ENCODE results near the gene NAV2.

Gene NAV2

DNA sequence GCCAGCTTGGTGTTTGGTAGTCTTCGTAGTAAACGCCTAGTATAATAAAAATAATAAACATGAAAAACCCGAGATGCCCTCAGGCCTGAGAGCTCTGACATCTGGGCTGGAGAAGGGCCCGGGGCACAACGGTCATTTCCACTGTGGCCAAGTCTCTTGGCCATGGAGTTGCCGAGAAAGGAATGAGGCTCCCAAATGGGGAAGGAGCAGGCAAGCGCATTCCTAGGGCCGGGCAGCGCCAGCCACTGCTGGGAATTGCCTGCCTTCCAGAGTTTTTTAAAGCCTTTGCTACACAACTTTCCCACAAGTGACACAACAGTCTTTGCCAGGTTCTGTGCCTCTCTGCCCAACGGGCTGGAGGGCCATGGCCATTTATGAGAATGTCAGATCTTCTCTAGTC lies 103.4 kb downstream of the NAV2 start:
- no peak for DNase-seq

DNA sequence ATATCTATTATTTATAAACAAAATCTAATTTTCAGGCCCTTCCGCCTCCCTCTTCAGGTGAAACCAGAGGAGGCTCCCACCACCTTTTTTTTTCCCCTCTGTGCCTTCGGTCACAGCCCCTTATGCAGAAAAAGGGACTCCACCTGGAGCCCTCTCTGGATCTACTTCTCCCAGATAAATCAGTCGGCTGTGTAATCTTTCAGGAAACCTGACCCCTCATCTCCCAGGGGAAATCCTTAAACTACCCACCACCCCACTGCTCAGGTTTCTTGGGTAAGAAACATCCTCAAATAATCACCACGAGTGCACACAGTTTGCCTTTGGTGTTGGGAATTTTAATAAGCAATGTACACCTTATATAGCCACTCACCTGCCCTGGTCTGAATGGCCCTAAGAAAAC lies 104.2 kb downstream of the NAV2 start:
- DNase-seq, result no peak

DNA sequence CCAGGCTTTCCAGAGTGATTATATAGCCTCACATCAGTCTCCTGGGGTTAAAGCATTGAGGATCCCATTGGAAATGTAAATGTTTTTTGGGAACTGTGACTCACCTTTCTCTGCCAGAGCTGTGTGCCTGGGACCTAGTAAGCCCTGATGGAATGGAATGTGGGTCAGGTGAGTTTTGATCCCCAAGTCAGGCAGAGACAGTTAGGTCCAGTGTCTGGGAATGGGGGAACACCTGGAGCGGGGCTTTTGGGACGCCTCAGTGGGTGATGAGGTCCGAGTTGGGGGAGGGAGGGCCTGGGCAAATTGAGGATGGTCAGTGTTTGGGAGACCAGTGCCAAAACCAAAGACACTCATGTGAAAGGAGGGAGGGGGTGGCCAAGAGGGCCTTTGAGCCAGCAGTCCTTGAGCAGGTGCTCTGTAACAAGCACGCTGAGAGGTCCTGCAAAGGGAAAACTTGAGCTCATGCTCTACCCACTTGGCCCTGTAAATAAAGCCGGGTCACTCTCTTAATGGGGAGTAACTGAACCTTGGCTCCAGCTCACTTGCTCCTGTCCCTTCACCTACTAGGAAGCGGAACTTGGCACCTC lies 104.7 kb downstream of the NAV2 start:
- no peak for DNase-seq

DNA sequence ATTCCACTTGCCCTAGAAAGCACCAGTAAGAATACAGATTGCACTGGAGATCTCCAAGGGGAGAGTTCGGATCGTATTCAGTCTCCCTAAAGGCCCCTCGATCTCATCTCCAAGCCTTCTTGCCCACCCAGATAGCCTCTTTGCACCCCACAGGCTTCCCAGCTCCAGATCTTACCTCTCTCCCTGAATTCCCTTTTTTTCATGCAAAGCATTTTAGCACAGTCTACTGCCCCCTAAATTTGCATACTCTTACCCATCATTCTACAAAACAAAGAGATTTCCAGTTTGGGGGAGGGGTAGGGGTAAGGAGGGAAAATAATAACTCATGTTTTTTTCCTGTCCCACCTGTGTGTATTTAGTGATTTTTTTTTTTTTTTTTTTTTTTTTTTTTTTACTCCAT lies 105.2 kb downstream of the NAV2 start:
- no peak for DNase-seq

DNA sequence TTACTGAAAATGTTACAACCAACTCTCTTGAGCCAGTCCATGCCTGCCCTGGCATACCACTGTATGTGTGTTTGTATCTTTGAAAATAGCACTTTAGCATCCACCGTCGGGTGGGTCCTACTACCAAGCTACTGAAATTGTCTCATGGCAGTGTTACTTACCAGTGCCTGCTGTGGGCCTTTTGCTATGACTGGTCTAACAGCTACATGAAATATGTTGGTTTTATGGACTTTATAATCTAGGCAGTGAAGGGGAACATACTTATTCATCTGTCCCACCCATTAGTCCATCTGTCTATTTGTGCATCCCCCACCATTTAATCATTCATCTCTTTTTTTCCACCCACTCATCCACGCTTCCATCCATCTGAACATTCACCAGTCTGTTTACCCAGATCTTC lies 106.0 kb downstream of the NAV2 start:
- DNase-seq, result no peak

DNA sequence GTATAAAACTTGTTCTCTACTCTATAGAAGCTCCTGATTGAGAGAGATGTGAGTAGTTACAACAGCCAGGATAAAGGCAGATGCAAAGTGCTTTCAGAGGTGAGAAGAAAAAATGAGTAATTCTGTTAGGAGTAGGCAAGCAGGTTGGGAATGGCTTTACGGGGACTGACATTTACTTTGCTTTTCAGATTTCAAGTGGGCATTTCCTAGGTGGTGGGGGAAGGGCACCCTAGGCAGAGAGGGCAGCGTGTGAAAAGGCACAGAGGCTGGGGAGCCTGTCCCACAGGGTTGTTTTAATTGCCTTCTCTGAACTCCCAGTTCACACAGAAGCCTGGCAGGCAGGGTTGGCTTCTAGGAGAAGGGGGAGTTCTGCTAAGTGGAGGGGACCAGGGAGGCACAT lies 106.5 kb downstream of the NAV2 start:
- DNase-seq, result no peak

DNA sequence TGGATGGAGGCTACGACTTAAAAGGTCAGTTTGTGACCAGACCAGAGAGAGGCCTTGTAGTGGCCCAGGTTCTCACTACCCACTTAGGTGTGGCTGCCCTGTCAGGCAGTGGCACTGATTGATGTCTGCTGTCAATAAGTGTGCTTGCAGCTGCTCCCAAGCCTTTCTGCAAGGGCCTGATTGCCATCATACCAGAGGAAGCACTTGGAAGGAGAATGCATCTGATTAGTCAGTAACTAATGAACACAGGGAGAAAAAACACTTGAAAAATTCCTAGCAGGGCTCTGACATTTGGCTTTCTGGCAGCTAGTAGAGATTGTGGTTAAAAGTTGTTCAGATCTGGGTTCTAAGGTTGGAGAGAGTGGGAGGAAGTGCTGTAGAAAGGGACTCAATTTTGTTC lies 107.5 kb downstream of the NAV2 start:
- no peak for DNase-seq

DNA sequence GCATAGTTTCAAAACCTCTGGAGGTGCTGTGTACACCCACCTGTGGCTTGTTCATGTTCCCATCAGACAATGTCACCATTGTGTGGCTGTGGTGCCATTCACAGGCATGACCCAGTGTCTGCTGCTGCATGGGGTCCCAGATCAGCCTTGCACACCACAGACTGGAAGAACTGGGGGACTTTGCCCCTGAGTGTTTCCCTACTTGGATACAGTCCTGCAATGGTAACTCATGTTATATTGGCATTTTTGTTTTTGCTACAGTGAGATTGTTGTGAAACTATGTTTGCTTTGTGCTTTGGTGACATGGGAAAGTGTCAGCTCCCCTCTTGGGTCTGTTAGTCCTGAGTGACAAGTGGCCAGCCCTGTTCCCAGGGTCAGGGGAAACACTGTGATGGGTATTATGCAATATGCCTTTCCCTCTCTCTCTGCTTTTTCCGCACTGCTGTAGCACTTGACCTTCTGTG lies 108.8 kb downstream of the NAV2 start:
- no peak for DNase-seq

DNA sequence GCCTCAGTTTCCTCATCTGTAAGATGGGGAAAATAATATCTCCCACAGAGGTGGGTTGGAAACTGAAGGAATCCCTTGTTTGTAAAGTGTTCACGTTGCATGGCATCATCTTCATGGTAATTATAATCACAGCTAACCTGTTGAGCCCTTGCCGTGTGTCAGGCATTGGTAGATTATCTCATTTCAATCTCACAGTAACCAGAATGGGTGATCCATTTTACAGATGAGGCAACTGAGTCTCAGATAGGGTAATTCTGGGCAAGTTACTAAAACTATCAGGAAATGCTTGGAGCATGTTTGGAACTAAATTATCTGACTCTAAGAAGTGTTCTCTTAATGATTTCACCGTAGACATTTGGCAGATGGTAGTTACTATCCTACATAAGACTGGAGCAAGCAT lies 109.4 kb downstream of the NAV2 start:
- no peak for DNase-seq

DNA sequence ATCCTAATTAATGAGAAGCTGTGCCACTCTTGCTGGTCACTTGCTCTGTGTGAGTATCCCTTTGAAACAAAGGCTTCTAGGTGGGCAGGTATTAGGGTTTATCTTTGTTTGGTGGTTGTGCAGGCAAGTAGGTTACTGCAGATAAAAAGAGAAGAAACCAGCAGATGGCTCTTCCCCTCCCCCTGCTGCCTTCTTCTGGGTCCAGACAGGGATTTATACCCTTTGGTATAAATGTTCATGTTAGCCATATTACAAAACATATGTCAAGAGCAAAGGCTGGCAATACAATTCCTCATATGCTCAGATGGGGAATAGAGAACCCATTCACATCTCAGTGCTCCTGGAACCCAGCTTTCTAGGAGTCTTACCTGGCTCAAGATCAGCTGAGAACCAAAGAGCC lies 109.9 kb downstream of the NAV2 start:
- no peak for DNase-seq

DNA sequence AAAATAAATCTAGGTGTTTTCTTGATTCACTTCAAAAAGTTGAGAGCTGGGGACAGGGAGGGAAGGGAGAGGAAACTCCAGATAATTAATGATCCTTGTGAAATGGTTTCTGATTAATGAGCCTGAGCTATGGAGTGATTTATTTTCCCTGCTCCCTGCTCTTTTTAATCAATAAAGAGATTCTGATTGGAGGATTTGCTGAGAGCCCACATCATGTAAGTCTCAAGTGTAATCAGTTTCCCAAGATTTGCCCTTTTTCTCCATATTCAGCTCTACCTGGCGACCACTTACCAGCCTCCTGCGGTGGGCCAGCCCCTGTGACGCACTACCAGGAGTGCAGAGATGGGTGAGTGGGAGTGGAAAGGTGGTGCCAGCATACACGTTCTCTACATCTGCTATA lies 114.0 kb downstream of the NAV2 start:
- no peak for DNase-seq

DNA sequence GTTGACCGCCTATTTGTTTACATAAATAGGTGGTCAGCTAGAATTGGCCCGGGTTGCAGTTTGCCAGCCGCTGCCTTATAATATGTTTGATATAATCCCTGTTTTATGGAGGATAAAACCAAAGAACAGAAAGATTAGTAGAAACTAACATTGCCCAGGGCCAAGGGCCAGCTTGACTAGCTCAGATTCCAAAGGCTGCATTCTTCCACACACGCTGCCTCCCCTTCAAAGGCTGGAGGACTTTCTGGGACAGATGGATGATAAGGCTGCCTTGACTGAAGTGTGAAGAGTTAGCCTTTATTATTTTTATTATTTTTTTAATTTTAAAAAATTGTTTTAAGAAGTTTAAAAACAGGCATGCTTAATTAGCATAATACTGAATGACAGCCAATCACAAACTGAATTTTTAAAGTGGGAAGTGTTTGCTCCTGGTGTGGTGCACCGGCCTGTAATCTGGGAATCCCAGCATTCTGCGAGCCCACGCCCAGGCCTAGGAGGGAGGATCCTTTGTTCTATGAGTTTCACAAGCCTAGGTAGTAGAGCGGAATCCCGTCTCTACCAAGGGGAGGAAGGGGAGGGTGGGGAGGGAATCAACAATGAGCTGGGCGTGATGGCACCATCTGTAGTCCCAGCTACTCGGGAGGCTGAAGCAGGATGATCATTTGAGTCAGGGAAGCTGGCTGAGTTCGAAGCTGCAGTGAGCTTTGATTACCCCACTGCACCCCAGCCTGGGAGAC lies 114.9 kb downstream of the NAV2 start:
- no peak for DNase-seq

DNA sequence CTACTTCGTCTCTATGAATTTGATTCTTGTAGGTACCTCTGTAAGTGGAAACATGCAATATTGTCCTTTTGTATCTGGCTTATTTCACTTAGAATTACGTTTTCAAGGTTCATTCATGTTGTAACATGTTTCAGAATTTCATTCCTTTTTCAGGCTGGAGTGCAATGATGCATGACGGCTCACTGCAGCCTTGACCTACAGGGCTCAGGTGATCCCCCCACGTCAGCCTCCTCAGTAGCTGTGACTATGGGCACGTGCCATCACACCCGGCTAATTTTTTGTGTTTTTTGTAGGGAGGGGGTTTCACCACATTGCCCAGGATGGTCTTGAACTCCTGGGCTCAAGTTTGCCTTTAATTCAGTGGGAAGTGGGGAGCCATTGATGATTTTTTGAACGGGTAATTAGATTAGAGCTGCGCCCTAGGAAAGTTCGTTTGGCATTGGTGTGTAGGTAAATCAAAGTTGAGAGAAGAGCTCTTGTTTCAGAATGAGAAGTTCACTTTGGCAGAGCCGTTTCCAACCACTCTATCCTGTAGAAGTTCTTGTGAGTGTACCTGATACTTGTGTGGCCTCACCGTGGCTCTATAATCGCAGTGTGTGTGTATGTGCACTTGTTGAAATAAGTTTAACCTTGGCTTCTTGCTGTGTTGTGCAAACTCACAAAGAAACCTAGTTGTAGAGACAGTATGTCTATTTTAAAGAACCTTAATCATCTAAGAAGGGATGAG lies 115.9 kb downstream of the NAV2 start:
- DNase-seq, result no peak

DNA sequence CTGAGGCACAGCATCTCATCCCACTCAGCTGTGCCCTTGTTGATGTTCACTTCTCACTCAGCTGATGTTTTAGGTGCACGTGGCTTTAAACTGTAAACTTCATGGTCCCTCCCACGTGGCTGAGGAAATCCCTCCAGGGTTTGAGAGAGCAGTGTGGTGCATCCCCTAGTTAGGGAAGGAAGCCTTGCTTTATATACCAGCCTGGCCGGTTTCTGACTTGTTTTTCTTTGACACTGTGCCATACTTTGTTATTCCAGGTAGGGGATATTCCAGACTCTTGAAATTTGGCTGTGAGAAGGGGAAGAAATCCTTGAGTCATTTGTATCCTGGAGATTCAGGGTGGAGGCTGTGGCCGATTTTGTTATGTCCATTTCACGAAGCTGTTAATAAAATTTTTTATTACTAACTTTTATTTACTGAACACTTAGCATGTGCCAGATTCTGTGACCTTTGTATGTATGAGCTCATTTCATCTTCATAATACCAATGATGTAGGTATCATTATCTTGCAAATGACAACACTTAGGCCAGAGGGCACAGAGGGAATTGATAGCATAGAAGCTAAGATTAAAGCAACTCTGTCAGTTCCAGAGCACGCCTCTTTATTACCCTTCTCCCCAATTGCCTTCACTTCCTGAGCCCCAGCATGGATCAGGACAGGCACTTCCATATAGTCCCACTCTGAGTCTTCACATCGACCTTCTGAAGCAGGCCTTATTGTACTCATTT lies 116.6 kb downstream of the NAV2 start:
- DNase-seq, result no peak

DNA sequence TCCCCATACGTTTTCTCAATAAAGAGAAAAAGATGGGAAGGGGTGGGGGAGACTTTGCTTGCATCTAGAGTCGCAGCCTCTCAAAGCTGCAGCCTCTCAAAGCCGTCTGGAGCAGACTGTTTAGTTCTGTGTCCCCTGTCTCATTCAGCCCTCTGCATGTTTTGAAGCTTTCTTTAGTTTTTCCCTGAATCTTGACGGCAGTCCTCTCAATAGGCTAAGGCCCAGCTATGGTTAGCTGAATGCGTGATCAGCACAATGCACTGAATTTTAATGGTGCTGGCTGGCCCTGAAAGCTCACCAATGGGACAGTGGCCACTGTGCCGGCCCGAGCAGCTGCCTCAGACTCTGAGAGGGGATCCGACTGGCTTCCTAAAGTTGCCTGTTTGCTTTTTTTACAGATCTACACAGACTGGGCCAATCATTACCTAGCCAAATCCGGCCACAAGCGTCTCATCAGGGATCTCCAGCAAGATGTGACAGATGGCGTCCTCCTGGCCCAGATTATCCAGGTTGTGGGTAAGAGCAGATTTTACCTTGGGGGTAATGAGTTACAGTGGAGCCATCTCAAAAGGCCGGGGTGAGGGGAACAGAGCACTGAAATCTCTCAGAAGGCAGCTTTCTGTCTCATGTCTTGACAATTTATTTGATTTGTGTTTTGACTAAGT lies 119.6 kb downstream of the NAV2 start:
- DNase-seq, result no peak

DNA sequence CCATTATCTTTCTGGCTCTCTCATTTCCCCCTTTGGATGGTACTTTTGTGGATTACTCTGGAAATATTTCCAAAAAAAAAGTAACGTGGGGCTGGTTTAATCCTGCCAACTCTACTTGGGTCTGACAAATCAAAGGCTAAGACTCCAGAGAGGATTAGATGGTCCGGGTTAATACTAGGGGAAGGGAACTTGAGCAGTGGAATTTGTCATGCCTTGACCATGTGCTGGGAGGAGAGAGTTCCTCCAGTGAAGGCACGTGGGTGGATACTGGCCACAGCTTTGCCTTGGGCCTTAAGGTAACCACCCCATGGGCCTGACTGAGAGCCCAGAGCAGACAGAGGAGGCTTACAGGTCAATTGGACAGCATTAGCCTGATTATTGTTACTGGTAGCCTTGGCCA lies 120.3 kb downstream of the NAV2 start:
- DNase-seq, result no peak

DNA sequence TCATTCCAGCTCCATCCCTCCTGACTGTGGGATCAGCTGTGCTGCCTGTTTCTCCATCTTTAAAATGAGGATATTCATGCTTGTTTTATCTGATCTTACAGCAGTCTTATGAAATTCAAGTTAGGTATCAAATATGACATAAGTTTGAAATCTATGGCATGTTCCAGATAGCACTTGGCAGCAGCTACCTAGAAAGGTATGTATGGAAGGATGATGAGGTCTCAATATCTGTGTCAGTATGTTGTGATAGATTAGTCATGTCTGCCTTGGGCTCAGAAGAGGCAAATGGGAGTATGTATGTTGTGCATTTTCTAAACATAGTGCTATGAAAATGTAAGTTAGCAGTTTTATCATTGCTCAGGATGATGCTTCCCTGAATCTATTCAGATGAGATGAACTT lies 122.1 kb downstream of the NAV2 start:
- DNase-seq, result no peak

DNA sequence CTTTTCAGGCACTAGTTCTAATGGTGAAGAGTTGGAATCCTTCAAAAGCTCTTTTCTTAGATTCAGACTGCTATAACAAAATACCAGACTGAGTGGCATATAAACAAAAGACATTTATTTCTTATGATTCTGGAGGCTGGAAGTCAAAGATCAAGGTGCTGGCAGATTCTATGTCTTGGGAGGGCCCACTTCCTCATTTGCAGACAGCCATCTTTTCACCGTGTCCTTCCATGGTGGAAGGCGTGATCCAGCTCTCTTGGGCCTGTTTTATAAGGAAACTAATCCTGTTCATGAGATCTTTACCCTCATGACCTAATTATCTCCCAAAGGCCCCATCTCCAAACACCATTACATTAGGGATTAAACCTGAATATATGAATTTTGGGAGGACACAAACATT lies 124.0 kb downstream of the NAV2 start:
- DNase-seq, result no peak

DNA sequence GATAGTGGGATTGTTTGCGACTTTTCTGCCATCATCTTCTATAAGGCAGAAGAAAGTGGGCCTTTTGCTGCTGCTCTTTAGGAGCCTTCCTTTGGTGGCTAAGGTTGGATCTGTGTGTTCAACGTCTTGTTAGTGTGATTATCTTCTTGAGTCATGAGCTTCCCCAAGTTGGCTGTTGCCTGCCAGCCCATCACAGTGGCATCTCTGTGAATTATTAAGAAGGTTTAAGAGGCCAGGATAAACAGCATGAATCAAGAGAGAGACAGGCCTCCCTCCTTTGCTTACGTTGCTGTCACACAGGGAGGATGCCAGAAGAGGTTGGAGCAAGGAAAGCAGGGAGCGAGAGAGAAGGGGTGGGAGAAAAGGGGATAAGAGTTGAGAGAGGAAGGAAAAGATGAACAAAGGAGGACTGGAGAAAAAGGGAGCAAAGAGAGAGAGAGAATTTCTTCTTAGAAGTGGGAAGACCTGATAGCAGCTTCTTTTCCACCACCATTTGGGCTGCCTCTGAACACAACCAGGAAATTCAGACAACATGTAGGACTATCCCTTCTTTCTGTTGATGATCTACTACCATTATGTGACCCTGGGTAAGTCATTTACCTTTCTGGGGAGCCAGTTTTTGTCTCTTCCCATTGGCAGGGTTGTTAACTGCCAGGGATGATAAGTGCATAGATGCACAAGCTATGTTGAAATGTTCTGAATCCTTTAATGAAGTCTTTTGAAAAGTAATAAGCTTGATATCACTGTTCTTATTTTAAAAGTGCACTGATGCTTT lies 126.5 kb downstream of the NAV2 start:
- no peak for DNase-seq

DNA sequence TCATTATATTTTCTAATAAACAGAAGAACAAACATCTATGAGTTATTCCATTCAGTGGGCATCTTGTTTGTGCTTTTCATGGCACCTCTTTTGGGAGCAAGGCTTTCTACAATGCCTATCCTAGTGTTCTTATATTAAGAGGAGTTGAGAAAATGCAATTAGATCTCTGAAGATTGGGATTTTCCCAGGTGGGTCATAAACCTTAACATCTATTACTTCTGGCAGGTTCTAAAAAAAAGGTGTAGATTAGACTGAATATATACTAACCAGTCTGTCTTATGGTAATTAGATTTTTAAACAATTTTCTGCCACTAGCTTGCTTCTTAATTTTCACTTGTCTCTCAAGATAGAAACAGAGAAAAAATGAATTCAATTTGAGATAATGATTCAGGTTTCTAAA lies 128.3 kb downstream of the NAV2 start:
- DNase-seq, result no peak

DNA sequence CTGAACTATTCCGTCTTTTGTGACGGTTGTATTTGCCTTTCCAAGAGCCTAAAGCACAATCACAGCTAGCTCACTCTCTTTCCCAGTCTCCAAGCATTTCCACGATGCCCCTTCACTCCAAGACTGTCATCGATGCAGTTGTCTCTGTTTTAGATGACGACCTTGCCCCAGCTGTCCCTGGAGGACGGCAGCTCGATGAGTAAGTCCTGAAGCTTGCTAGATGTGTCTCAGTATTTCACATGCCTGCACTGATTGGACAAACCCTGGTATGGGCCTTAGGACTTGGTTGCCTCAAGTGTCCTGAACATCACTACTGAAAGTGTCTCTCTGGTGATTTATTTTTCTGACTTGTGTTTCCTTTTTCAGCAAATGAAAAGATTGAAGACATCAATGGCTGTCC lies 129.9 kb downstream of the NAV2 start:
- DNase-seq, result no peak

DNA sequence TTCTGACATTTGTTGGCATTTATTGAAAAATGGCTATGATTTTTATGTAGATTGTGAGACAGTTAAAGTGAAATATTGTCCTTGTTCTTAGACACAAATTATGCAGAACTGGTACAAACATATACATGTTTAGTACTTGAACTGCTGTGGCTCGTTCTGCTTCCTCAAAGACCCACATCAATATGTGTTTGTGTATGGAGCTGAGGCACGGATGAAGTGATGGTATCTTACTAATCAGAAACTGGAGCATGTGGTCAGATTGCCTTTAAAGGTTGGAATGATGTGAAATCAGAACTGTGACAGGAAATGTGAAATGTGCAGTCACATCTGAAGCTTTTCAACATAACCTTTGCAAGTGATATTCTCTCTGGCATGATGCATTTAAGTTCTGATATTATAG lies 130.4 kb downstream of the NAV2 start:
- DNase-seq, result no peak

Measured in activated effector memory CD4-positive, alpha-beta T cell treated with Interleukin-2 at 50 U/mL for 16 hours (primary cell).